Effector memory CD8-positive, alpha-beta T cell (primary cell): Measurements from ENCODE around the gene PSD4.

Experiments
- ATAC-seq: fragments of 150-1000 bp; cut with Tn5 transposase; replicated peaks from 2 replicates; pipeline ENCODE4 v1.10.0; 2021; ENCODE audit warnings: mild to moderate bottlenecking, moderate library complexity
- DNase-seq, 3 experiments: peaks; one replicate each; pipeline ENCODE4 v3.0.0; 2021
- H3K27ac Mint-ChIP-seq, 2 donors: one replicate each; pipeline ENCODE4 v1.8.0; 2022; ENCODE audit warnings: mild to moderate bottlenecking in 2 of 2, mixed read lengths in 2 of 2, moderate library complexity in 2 of 2
- H3K27me3 Mint-ChIP-seq, 2 donors: one replicate each; pipeline ENCODE4 v1.8.0; 2022; ENCODE audit warnings: mixed read lengths in 2 of 2
- H3K36me3 Mint-ChIP-seq: one replicate; pipeline ENCODE4 v1.8.0; 2022; ENCODE audit warnings: mild to moderate bottlenecking, moderate library complexity, mixed read lengths; ENCODE audit not compliant: insufficient read depth
- H3K4me1 Mint-ChIP-seq, 2 donors: one replicate each; pipeline ENCODE4 v1.8.0; 2022; ENCODE audit warnings: low read depth in 2 of 2, mixed read lengths in 2 of 2
- H3K4me3 Mint-ChIP-seq, 2 donors: one replicate each; pipeline ENCODE4 v1.8.0; 2022; ENCODE audit warnings: mild to moderate bottlenecking in 2 of 2, mixed read lengths in 2 of 2, moderate library complexity in 2 of 2
- H3K9me3 Mint-ChIP-seq, 2 donors: one replicate each; pipeline ENCODE4 v1.8.0; 2022; ENCODE audit warnings: mixed read lengths in 2 of 2

Gene PSD4

DNA sequence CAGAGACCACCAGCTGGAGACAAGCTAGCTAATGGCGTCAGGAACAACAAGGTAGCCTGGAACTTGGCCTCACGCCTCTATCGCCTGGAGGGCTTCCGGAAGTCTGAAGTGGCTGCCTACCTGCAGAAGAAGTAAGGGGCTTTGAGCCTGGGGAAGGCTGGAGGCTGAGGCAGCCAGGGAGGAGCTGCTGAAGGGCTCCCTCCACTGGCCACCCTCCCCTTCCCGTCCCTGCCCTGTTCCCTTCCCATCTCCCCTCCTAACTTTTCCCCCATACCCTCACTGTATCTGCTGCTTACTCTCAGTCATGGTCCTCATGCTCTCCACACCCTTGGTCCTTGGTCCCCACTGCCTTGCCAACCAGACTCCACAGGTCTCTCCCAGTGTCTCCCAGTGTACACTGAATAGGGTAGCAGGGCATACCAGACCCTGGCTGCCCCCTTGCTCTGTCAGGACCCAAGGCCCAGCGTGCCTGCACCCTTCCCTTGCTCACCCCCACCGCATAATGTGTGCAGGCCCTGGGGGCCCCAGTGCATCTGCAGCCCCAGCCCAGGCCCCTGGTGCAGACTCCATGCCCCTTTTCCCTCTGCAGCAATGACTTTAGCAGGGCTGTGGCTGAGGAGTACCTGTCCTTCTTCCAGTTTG is 18.8 kb downstream of the PSD4 start:
- DNase-seq (no peak), ATAC-seq (no peak)
- Mint-ChIP-seq H3K9me3 (no peaks in the 10 kb centered on the region), H3K27ac (peak overlapping the region; percentile 47 to 80), H3K4me1 (peaks cover 32 to 46% of the 10 kb centered on the region in 2 donors), H3K4me3 (no peak overlapping the region), H3K36me3 (peaks cover 69% of the 10 kb centered on the region), H3K27me3 (no peaks in the 10 kb centered on the region)

DNA sequence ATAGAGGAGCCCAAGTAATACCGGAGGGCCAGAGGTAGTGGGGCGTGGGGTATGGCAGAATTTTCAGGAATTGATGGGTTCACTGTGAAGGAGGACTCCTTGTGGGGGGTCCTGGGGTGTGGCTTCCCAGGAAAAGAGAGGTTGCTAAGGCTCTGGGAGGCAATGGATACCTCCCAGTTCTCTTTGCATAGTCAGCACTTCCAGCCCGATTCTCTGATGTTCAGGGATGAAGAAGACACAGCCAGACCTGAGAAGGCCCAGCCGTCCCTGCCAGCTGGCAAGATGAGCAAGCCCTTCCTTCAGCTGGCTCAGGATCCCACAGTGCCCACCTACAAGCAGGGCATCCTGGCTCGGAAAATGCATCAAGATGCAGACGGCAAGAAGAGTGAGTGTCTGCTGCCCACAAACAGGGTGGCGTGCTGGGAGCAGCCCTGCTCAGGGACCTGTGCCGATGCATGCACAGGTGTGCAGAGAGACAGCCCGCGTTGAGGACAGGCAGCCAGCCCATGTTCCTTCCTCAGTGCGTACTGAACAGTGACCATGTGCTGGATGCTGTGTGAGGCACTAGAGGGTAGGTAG is 22.2 kb downstream of the PSD4 start:
- Mint-ChIP-seq H3K36me3 (peaks cover 75% of the 10 kb centered on the region), H3K27ac (peak overlapping the region; percentile 64 to 76), H3K4me1 (peaks cover 18 to 22% of the 10 kb centered on the region in 2 donors), H3K27me3 (no peaks in the 10 kb centered on the region), H3K9me3 (no peaks in the 10 kb centered on the region), H3K4me3 (no peak overlapping the region)
- ATAC-seq (no peak), DNase-seq (no peak)

DNA sequence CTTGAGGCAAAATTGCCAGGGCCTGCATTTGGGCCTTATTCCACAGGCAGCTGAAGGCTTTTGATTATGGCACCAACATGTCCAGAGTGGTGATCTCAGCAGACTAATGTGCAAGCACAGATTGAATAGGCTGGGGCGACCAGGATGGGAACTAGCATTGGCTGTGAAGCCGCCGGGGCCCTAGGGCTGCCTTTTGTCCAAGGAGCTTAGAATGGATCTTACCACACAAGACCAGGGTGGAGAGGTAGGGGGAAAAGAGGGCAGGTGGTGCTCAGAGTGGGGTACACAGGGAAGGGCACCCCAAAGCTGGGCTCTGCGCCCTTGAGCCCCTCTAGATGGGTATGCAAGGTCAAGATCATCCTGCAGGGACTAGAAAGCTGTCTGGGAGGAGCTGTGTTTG is 23.1 kb downstream of the PSD4 start:
- H3K4me1 Mint-ChIP-seq, result peaks cover 18% of the 10 kb centered on the region in 2 donors
- no peaks in the 10 kb centered on the region for H3K9me3 Mint-ChIP-seq
- DNase-seq, result no peak
- no peak for ATAC-seq
- no peaks in the 10 kb centered on the region for H3K27me3 Mint-ChIP-seq
- H3K4me3 Mint-ChIP-seq, result no peak overlapping the region
- peak overlapping the region; percentile 64 to 76 for H3K27ac Mint-ChIP-seq
- peaks cover 73% of the 10 kb centered on the region for H3K36me3 Mint-ChIP-seq

DNA sequence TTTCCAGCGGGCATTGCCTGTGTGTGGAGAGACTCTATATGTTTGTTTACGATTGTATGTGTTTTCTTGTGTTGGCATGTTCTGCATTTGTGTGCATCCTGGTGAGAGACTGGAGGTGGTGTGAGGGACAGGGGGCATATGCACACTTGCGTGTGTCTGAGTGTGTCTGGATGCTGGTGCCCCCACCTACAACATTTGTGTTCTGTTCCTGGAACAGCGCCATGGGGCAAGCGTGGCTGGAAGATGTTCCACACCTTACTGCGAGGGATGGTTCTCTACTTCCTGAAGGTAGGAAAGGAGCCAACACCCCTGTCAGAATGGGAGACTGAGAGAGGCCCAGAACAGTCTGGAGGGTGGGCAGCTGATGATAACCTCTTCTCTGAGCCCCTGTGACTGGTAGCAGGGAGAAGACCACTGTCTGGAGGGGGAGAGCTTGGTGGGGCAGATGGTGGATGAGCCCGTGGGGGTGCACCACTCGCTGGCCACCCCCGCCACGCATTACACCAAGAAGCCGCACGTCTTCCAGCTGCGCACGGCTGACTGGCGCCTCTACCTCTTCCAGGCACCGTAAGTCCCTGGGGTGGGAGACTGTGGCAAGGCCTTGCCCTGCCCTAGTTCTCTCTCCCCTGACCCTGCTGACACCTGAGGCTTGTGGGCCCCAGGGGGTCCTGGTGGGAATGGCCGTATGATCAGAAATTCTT is 23.7 kb downstream of the PSD4 start:
- no peaks in the 10 kb centered on the region for H3K27me3 Mint-ChIP-seq
- H3K9me3 Mint-ChIP-seq, result no peaks in the 10 kb centered on the region
- ATAC-seq, result no peak
- H3K36me3 Mint-ChIP-seq, result peaks cover 76% of the 10 kb centered on the region
- H3K4me1 Mint-ChIP-seq, result peaks cover 17 to 20% of the 10 kb centered on the region in 2 donors
- peak overlapping the region; percentile 36 to 64 for H3K27ac Mint-ChIP-seq
- H3K4me3 Mint-ChIP-seq, result no peak overlapping the region
- no peak for DNase-seq

DNA sequence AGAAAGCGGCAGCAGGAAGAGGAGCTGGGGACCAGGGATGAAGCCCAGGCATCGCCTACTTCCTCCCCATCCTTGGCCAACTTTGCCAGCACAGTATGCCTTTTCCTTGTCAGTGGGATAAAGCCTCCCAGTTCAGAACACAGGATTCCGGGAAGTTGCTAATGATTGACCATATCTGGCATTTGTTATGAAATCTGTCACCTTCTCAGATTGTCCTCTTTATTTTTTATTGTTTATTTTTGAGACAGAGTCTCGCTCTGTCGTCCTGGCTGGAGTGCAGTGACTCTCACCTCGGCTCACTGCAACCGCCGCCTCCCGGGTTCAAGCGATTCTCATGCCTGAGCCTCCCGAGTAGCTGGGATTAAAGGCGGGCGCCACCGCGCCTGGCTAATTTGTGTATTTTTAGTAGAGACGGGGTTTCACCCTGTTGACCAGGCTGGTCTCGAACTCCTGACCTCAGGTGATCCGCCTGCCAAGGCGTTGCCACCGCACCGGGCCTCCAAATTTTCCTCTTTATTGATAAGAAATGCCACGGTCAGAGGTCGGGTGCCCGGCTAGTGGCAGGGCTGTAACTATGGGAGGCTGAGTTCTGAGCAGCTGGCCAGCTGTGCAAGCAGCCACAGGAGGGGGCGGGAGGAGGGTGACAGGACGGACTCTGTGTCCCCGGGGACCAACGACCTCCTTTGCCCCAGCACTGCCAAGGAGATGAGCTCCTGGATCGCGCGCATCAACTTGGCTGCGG is 24.4 kb downstream of the PSD4 start:
- Mint-ChIP-seq H3K36me3 (peaks cover 77% of the 10 kb centered on the region), H3K4me1 (peaks cover 12 to 22% of the 10 kb centered on the region in 2 donors), H3K4me3 (no peak overlapping the region), H3K9me3 (no peaks in the 10 kb centered on the region), H3K27me3 (no peaks in the 10 kb centered on the region), H3K27ac (peak overlapping the region in 1 of 2 donors; percentile 64)
- ATAC-seq (no peak), DNase-seq (no peak)

DNA sequence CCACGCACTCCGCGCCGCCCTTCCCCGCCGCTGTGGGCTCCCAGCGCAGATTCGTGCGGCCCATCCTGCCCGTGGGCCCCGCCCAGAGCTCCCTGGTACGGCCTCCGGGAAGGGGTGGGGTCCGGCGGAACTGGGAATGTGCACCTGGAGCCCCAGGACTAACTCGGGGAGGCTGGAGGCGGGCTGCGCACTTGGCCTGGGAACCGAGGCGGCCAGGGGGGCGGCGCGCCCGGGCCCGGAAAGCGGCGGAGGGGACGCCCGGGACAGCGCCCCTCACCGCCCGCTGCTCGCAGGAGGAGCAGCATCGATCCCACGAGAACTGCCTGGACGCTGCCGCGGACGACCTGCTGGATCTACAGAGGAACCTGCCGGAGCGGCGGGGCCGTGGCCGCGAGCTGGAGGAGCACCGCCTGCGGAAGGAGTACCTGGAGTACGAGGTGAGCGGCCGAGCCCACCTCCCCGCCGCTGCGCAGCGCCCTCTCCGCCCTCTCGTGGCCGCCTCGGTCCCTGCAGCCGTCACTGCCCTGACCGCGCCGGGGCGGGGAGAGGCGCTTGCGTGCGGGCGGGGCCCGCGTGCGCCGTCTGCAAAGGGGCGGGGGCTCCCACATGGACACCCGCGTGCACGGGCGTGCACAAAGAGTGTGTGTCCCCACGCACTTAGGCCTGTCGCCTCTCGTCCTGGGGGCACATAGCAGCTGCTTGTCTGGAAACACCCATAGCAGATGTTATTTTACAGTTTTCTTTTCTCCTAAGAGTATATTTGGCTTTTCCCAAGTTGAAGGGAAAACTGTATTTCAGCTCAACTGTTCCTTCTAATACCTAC is 25.2 kb downstream of the PSD4 start:
- peaks cover 17 to 24% of the 10 kb centered on the region in 2 donors for H3K4me1 Mint-ChIP-seq
- H3K4me3 Mint-ChIP-seq, result no peak overlapping the region
- no peaks in the 10 kb centered on the region for H3K27me3 Mint-ChIP-seq
- peak; percentile 69 for ATAC-seq
- peak; percentile 32 to 74 (median 49) for DNase-seq
- H3K27ac Mint-ChIP-seq, result no peak overlapping the region
- no peaks in the 10 kb centered on the region for H3K9me3 Mint-ChIP-seq
- H3K36me3 Mint-ChIP-seq, result peaks cover 72% of the 10 kb centered on the region

DNA sequence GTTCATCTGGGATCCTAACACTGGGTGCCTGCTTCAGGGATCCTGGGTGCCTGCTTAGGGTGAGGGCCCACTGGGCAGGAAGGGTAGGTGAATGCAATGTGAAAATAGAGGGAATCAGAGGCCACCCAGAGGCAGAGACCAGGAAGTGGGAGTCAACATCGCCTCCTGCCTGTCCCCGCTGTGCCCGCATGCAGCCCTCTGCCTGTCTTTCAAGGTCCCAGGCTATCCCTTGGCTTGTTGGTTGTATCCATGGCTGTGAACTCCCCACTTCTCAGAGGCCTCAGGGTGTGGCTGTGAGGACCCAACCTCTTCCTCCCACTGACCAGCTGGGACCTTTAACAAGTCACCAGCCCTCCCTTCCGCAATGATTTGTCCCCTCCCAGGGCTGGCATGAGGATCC is 26.5 kb downstream of the PSD4 start:
- H3K36me3 Mint-ChIP-seq, result peaks cover 65% of the 10 kb centered on the region
- H3K27ac Mint-ChIP-seq, result peak overlapping the region in 1 of 2 donors; percentile 58
- H3K9me3 Mint-ChIP-seq, result no peaks in the 10 kb centered on the region

DNA sequence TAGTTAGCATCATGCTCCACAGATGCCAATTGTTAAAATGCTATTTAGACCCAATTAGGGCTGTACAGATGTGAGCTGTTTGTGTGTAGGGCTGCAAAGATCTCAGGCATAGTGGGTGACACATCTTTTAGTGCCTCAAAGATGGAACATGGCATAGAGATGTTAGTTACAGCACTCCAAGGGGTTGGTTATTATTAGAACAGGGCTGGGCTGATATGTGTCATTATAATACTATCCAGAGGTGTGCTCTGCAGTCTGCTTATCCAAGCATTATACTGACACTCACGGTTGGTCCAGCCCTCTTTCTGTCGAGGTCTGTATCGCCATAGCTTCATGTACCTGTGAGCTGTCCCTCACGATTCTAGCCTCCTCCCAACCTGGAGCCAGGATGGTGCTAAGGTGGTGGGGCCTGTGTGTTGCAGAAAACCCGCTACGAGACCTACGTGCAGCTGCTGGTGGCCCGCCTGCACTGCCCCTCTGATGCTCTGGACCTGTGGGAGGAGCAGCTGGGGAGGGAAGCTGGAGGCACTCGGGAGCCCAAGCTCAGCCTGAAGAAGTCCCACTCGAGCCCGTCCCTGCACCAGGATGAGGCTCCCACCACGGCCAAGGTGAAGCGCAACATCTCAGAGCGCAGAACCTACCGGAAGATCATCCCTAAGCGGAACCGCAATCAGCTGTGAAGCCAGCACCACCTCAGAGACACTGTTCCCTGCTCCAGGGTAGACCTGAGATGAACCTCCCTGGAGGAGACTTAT is 27.1 kb downstream of the PSD4 start:
- no peak for ATAC-seq
- Mint-ChIP-seq H3K4me3 (no peak overlapping the region), H3K27me3 (no peaks in the 10 kb centered on the region), H3K9me3 (no peaks in the 10 kb centered on the region), H3K27ac (peak overlapping the region; percentile 32 to 58), H3K4me1 (peaks cover 27 to 29% of the 10 kb centered on the region in 2 donors), H3K36me3 (peaks cover 58% of the 10 kb centered on the region)
- DNase-seq, result no peak

More for the DNA sequence above, 26.5 kb downstream of the PSD4 start:
- DNase-seq, result no peak
- H3K4me3 Mint-ChIP-seq, result no peak overlapping the region
- H3K4me1 Mint-ChIP-seq, result peaks cover 24 to 32% of the 10 kb centered on the region in 2 donors
- no peak for ATAC-seq
- H3K27me3 Mint-ChIP-seq, result no peaks in the 10 kb centered on the region

DNA sequence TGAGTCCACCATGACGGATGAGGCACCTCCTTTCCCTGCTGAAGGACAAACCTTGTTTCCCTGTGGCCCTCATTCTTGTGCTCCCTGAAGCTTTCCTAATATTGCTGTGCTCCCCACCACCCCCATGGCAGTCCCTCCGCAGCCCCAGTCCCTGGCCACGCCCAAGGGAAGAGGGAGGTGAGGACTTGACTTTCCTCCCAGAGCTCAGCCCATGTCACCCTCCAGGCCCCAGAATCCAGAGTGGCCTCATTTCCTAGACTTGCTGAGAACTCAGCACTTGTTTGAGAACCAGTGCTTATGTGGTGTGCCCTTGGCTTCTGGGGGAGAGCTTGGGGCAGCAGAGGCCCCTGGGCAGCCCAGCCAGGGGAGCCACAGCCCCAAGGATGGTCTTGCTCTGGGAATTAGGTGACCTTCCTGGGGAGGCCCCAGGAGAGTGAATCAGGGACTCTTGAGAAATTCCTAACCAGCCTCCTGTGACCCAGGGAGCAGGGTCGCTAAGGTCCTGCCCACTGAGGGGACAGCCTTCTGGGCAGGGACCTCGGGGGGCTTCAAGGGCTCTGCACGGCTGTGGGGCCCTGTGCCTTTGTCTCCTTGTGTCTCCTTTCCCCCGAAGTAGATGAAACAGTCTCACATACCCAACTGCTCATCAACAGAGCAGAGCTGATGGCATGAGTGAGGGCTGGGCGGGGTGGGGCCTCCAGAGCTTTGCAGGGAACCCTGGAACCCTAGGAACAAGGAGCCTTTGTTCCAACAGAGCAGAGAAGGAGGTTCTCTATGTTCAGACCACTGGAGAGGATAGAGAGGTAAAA is 27.9 kb downstream of the PSD4 start:
- peaks cover 23 to 30% of the 10 kb centered on the region in 2 donors for H3K4me1 Mint-ChIP-seq
- no peaks in the 10 kb centered on the region for H3K9me3 Mint-ChIP-seq
- no peak overlapping the region for H3K4me3 Mint-ChIP-seq
- ATAC-seq (no peak), DNase-seq (no peak)
- H3K27me3 Mint-ChIP-seq, result no peaks in the 10 kb centered on the region
- H3K27ac Mint-ChIP-seq, result peak overlapping the region in 1 of 2 donors; percentile 38
- H3K36me3 Mint-ChIP-seq, result peaks cover 50% of the 10 kb centered on the region

DNA sequence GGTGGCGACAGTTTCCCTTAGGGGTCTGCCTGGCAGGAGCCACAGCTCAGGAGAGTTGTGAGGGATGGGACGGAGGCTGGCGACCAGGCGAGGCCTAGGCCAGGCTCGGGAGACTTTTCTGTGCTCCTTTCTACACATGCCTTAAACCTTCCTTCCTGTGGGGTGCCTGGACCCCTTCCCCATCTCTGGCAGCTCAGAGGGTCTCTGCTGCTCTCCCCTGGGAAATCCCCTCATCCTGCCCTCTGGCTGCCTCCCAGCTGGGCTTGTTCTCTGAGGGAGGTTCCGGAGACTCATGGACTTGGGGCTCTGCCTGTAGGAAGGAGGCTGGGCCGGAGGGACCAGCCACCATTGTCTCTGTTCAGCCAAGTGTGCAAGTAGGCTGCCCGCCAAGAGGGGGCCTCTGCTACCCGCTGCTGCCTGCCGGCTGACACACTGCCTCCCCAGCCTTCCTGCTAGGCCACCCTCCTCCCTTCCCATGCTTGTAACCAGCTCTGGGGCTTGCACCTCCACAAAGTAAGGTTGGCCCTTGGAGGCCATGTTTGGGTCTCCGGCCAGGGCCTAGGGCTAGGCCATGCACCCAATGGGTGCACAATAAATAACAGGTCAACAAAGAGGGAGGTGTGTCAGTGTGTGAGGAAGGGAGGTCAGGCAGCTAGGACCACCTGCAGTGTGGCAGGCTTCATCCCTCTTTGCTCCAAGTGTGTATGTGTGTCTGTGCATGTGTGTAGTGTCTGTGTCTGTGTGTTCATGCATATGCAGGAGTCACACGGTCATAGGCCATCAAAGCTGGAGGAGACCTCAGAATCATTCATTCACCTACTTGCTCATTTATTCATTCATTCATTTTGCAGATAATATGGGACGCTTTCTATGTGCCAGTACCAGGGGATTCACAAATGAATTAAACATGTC is 28.8 kb downstream of the PSD4 start:
- ATAC-seq, result no peak
- Mint-ChIP-seq H3K4me3 (no peak overlapping the region), H3K4me1 (peaks cover 19 to 24% of the 10 kb centered on the region in 2 donors), H3K36me3 (peaks cover 42% of the 10 kb centered on the region), H3K9me3 (no peaks in the 10 kb centered on the region), H3K27ac (peak overlapping the region; percentile 38 to 44), H3K27me3 (no peaks in the 10 kb centered on the region)
- no peak for DNase-seq

DNA sequence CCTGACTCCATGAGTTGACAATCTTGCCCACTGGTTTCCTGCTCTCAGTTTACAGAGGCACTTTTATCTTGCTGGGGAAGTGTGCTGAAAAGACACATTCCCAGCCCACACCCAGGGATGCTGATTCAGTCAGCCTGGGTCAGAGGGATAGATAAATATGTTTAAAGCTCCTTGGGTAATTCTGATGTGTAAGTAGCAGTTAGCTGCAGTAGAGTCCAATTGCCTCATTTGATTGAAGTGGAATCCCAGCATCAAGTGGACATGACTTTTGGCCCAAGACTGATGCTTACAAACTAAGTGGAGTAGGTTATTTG is 29.4 kb downstream of the PSD4 start:
- peaks cover 37% of the 10 kb centered on the region for H3K36me3 Mint-ChIP-seq
- H3K27me3 Mint-ChIP-seq, result no peaks in the 10 kb centered on the region
- ATAC-seq (no peak), DNase-seq (no peak)
- H3K4me1 Mint-ChIP-seq, result peaks cover 19 to 24% of the 10 kb centered on the region in 2 donors
- H3K9me3 Mint-ChIP-seq, result no peaks in the 10 kb centered on the region
- H3K4me3 Mint-ChIP-seq, result no peak overlapping the region
- H3K27ac Mint-ChIP-seq, result peak overlapping the region; percentile 38 to 44
